ENCODE measurements around the gene CCDC192. TPM values are rescaled to one million over a fixed set of nuclear protein-coding genes. Genes with fewer than 3 reads are reported as not detected.

The CCDC192 gene
- total RNA-seq, 1 donor from 2014 or later = not detected

- no peak overlapping the region for H3K4me3 Mint-ChIP-seq (ENCODE audit: unreplicated experiment)
- no peak for TF ChIP-seq CTCF (IDR thresholded peaks at IDR 0.05)
- no peaks in the 10 kb centered on the region for H3K27me3 Mint-ChIP-seq (ENCODE audit: low read depth)
- no peak for DNase-seq (ENCODE audit: low spot score)
- H3K4me1 Mint-ChIP-seq (ENCODE audit: low read depth) = peaks cover 42% of the 10 kb centered on the region
- H3K9me3 Mint-ChIP-seq (ENCODE audit: low read depth) = no peaks in the 10 kb centered on the region
- H3K27ac Mint-ChIP-seq (ENCODE audit: unreplicated experiment) = no peak overlapping the region
- H3K36me3 Mint-ChIP-seq (ENCODE audit: low read depth) = no peaks in the 10 kb centered on the region
These were observed 107.7 kb downstream of the CCDC192 start for GRCh38 chr5:127810707-127811490.

- no peaks in the 10 kb centered on the region for H3K36me3 Mint-ChIP-seq (ENCODE audit: low read depth)
- H3K27ac Mint-ChIP-seq (ENCODE audit: unreplicated experiment) = no peak overlapping the region
- no peak overlapping the region for H3K4me3 Mint-ChIP-seq (ENCODE audit: unreplicated experiment)
- no peak for DNase-seq (ENCODE audit: low spot score)
- peaks cover 3% of the 10 kb centered on the region for H3K9me3 Mint-ChIP-seq (ENCODE audit: low read depth)
- peaks cover 42% of the 10 kb centered on the region for H3K4me1 Mint-ChIP-seq (ENCODE audit: low read depth)
- H3K27me3 Mint-ChIP-seq (ENCODE audit: low read depth) = no peaks in the 10 kb centered on the region
- TF ChIP-seq CTCF (IDR thresholded peaks at IDR 0.05) = no peak
These were observed 109.4 kb downstream of the CCDC192 start for GRCh38 chr5:127812570-127812969.

- peaks cover 42% of the 10 kb centered on the region for H3K4me1 Mint-ChIP-seq (ENCODE audit: low read depth)
- no peak for DNase-seq (ENCODE audit: low spot score)
- peak overlapping the region; percentile 95 for H3K27ac Mint-ChIP-seq (ENCODE audit: unreplicated experiment)
- no peak for TF ChIP-seq CTCF (IDR thresholded peaks at IDR 0.05)
- H3K27me3 Mint-ChIP-seq (ENCODE audit: low read depth) = no peaks in the 10 kb centered on the region
- peaks cover 6% of the 10 kb centered on the region for H3K9me3 Mint-ChIP-seq (ENCODE audit: low read depth)
- H3K36me3 Mint-ChIP-seq (ENCODE audit: low read depth) = no peaks in the 10 kb centered on the region
- H3K4me3 Mint-ChIP-seq (ENCODE audit: unreplicated experiment) = no peak overlapping the region
These were observed 110.7 kb downstream of the CCDC192 start for GRCh38 chr5:127813633-127814587.

- Mint-ChIP-seq H3K27me3 (ENCODE audit: low read depth) (no peaks in the 10 kb centered on the region), H3K36me3 (ENCODE audit: low read depth) (no peaks in the 10 kb centered on the region), H3K4me1 (ENCODE audit: low read depth) (peaks cover 42% of the 10 kb centered on the region), H3K4me3 (ENCODE audit: unreplicated experiment) (no peak overlapping the region), H3K27ac (ENCODE audit: unreplicated experiment) (peak overlapping the region; percentile 95), H3K9me3 (ENCODE audit: low read depth) (peaks cover 6% of the 10 kb centered on the region)
- DNase-seq (ENCODE audit: low spot score) = no peak
- TF ChIP-seq CTCF (IDR thresholded peaks at IDR 0.05) = no peak
These were observed 111.4 kb downstream of the CCDC192 start for GRCh38 chr5:127814588-127814973.

GRCh38 chr5:127820910-127821553 is 117.8 kb downstream of the CCDC192 start:
- Mint-ChIP-seq H3K27me3 (ENCODE audit: low read depth) (no peaks in the 10 kb centered on the region), H3K9me3 (ENCODE audit: low read depth) (peaks cover 6% of the 10 kb centered on the region), H3K4me1 (ENCODE audit: low read depth) (peaks cover 7% of the 10 kb centered on the region), H3K27ac (ENCODE audit: unreplicated experiment) (no peak overlapping the region), H3K4me3 (ENCODE audit: unreplicated experiment) (no peak overlapping the region), H3K36me3 (ENCODE audit: low read depth) (no peaks in the 10 kb centered on the region)
- DNase-seq (ENCODE audit: low spot score) = no peak
- TF ChIP-seq CTCF (IDR thresholded peaks at IDR 0.05) = no peak

Measured in chondrocyte (in vitro differentiated cells).